GM19043 (cell line): ENCODE results near the gene LPP.

ENCODE experiments used
- ATAC-seq: cut with Tn5 transposase; IDR thresholded peaks from one replicate; pipeline ENCODE4 v1.9.1; 2021; ENCODE audit warnings: low read depth; ENCODE audit not compliant: unreplicated experiment

The LPP gene

DNA sequence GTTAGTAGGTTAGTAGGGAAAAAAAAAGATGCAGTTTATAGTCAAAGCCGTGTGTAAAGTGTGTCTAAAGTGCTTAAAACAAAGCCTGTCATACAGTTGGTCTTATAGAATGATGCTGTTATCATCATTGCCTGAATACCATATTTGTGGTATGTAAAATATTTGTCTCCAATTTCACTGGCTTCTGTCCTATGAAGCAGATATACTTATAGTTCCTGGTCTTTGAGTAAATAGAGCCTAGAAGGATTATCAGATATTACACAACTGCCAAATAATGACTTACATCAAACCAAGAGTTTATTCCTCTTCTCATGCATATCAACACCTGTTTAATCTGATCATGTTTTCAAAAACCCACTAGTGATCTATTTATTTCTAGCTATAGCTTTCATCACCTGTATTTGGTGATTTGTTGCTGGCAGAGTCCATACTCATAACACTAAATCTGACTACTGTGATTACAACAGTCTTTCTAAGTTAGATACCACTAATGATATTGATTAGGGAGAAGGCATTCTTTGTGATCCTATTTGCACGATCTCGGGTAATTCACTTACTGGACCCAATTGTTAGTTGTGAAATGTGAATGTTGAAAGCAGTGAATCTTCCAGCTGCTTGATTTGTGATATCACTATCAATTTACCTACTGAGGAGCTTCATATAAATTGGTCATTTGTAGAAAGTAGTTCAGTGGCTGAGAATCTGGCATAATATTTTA is 413.7 kb downstream of the LPP start:
- no peak for ATAC-seq

DNA sequence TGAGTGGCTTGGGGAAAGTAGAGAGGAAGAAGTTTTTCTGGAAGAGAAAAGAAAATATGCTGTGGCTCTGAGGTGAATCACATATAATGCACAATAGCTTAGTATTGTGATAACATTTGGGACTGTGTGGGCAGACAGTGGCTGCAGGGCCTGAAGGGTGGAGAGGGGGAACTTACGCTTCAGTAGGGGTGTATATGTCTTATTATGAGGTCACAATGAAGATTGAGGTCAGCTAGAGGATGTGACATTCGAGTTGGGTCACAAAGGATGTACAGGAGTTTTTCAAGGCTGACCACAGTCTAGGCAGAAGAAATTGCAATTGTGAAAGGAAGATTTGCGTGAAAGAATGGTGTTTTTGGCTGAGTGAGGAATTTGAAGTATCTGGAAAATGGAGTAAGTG is 414.8 kb downstream of the LPP start:
- no peak for ATAC-seq

DNA sequence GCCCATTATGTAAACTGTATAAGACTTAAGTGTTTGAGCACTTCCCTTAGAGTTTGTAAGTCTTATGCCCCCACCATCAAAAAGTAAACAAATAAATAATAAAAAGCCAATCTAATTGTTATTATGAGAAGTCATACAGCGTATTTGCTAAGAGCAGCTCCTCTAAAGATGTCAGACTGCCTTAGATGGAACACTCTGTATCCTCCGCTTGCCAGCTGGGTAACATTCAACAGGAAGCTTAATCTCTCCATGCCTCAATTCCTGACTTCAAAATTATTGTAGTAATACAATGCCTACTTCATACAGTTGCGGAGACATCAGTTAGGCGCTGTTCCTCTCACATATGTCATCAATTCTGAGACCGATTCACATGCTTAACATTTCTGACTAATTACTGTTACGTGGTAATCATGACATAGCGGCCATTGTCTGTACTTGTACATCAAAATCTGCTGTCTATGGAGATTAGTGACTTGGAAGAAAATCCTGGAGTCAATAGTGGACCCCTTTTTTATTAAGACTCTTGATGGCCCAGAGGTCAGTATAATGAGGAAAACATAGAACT is 417.7 kb downstream of the LPP start:
- no peak for ATAC-seq

DNA sequence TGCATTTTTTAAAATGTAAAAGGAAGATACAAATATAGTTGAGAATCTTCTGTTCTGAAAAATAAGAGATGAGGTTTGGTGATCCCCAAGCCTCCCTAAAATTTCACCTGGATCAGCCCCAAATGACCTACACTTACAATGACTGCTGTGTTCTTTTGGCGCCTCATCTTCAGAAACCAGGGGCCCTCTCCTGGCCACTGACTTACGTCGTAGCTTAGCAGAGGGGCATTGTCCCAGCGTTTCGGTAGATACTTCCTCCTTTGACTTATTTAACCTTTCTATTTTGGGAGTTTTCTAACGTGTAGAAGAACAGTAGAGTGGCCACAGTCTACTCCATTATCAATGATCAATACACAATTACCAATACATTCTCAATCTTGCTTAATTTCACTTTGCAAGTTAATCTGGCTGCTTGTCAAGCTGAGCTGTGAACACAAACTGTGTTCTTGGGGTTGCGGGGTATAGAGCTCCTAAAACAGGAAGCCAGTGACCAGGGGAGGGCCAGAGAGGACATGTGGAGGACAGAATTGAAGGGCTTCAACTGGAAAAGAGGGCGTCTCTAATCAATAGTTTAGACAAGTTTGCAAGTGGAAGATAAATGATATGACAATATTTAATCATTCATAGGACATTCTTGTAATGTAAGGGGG is 419.5 kb downstream of the LPP start:
- ATAC-seq = no peak

DNA sequence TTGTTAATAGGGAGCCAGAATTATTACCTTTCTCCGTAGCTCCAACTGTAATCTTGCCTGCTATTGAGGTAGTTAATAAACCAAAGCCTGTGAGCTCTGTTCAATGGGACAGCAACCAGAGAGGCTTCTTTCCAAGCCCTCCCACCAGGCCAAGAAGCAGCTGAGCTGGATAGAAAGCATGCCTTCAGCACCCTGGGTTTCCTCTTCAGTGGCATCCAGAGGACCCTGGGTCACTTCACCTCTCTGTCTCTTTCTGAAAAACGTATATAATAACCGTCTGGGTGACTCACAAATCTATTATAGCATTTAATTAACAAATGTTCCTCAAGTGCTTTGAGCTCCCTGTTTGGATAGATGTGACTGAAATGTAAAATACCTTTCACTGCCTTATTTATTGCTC is 420.0 kb downstream of the LPP start:
- ATAC-seq = no peak

DNA sequence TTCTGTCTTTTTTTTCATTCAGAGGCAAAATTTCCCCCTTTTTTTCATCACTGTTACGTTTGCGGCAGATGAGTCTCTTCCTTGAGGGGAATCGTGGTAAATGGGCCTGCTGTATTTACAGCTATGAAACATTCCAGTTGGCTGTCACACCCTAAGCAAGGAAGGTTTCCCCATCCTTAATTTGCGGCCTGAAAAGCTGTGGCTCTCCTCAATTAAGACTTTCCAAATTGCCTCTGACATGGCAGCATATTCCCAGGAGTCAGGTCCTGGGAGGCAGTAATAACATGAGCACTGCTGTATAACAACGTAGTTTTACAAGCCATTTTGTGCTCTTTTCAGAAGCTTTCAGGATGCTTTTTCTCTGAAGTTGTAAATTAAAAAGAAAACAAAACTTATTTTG is 420.9 kb downstream of the LPP start:
- no peak for ATAC-seq

DNA sequence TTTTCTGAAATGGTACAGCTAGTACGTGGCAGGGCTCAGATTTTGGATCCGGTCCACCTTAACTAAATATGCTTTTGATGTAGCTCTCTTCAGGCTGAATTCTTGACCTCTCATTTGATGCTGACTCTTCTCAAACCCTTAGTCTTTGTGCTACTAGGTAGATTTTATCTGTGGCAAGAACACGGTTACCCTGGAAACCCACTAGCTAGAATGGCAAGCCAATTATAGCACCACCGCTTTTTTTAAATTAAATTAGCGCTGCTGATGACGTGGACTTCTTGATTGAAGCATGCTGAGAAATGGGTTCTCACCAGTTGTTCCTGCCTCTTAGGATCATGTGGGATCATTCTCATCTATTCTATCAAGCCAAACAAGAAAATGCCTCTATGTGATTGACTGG is 421.5 kb downstream of the LPP start:
- ATAC-seq = no peak

DNA sequence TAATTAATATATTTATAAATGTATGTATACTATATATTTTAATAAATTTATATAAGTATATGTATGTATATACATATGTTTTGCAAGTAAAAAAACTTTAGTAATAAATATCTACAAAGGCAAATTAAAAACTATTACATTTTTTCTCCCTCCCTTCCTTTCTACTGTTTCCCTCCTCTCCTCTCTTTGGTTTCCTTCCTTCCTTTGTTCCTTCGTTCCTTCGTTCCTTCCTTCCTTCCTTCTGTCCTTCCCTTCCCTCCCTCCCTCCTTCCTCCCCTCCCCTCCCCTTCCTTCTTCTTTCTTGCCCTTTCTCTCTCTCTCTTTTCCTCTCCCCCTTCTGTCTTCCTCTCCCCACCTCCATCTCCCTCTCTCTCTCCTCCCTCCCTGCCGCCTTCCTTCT is 423.6 kb downstream of the LPP start:
- no peak for ATAC-seq

DNA sequence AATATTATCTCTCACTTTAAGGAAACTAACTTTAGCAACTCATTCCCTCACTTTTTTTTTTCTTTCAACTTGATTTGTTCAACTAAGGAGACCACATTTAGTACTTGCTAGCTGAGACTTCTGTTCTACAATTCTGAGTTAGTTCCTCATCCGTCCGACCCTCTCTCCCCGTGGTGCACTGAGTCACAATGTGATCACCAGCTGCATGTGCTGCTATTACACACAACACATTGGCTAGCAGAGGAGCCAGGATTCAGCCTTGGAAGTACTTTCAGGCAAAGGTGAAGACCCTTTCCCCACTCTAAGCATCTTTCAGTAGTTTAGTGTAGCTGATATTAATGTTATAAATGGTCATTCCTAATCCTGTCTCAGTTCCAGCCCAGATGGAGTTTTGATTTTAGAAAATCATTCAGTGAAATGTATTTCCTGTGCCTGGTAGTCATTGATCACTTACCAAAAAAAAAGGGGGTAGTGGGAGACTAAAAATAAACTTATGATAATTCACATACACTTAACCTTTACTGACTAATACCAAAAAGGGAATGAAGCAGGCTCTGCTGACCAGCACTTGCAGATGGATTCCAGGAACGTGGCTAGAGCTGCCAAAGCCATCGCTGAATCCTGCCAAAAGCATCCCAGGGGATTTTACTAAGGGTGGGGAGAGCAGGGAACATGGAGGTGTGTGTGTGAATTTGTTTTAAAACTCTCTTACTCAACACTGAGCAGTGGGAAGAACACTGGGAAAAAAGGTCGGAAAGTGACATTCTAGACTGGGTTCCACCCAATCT is 424.8 kb downstream of the LPP start:
- ATAC-seq = no peak

DNA sequence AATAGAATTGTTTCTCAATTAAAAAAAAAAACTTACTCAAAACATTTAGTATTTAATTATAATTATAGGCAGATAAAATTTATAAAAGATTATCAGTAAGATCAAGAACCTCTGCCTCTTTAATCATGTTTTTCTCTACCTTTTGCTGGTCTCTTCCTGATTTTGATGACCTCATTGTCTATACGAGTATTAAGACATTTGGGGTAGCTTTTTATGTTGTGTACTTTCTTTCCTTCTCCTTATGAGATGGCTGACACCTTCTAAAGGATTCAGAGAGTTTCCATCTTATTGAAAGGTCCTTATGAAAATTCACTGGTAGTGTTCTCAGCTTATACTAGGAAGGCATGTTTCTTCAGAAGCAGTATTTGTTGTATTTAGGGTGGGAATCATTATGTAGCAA is 426.3 kb downstream of the LPP start:
- no peak for ATAC-seq

DNA sequence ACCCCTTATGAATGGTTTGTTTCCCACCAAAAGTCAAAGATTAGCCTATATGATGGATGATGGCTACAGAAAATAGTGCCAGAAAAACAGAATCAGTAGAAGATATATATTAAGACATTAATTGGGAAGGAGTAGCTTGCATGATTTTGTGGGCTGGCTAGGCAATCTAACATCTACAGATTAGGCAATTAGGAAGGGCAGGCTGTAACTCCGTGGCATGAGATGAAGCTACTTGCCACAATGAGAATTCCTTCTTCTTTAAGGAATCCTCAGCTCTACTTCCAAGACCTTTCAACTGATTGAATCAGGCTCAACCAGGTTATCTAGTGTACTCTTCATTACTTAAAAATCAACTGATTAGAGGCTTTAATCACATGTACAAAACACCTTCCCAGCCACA is 426.7 kb downstream of the LPP start:
- ATAC-seq = no peak

DNA sequence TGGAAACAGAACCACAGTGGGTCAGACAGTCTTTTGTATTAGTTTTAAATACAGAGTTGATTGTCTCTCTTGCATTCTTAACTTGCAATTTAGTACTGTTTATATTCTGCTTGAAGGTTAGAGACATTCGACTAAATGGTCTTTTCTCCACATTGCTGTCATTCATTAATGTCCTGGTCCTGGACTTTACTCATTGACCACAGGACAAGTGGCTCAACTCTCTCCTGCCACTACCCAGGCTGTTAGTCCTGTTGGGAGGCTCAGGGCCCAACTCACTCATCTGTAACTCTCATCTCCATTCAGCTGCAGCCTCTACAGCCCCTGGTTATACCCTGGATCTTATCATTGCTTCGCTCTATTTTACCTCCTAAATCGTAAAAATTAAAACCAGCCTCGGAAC is 427.4 kb downstream of the LPP start:
- ATAC-seq = no peak

DNA sequence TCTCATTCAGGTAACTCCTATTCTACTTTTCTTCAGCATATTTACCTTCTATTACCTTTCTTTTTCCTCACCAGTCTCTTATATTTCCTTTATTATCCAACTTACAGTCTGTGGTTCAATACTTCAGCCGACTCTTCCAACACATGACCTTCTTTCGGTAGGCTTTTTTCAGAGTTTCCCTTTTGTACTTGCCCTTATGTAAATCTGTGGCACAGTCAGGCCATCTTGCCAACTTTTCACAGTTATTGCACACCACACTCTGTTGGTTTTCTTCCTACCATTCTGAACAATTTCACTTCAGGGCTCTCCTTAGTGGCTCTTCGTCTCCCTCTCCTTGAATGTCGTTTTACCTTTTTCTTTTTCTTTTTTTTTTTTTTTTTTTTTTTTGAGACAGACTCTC is 427.8 kb downstream of the LPP start:
- no peak for ATAC-seq

DNA sequence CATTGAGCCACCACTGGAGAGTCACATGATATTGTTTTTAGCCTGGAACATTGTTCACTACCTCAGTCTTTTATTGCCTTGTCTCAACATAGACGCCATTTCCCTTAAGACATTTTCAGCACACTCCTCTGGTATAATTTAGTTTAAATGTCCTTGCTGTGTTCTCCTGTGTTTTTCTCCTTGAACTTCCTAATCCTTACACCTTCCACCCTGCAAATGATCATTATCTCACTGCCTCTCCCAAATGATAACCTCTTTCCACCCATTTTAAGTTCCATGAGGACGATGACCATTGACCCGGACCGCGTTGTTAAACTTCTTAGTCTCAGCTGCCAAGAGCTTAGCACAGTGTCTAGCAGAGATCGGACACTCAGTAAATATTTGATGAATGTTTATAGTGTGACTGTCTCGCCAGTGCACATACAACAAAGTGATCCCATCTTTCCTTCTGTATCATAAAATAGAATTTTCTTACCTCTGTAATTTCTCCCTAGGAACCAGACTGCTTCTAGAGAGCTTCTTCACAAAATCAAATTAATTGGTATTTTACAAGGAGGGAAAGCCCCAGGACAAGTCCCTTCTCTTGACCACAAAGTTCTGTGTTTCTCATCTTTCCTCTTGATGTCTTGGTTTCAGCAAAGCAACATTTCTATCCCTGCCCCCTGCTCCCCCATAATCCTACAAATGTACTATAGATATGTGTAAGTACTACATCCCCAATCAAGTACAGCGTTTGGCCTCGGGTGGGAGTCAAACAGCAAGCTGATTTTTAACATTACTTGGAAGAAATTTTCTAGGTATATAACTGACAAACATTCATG is 429.6 kb downstream of the LPP start:
- no peak for ATAC-seq

DNA sequence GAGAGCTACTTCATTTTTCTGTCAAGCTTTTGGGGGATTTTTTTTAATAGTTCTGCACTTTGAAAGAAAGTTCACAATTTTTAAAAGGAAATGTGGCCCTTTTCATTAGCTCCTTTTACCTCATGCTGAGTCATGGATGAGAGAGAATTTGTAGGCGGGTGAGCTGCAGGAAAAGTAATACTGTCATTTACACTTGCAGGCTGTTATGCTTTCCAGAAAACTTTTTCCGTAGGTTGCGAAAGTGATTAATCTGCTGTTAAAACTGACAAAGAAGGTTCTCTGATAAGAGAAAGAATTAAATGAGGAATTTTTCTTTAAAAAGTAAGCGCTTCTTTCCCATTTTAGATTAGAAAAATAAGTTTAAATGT is 430.2 kb downstream of the LPP start:
- ATAC-seq = no peak

DNA sequence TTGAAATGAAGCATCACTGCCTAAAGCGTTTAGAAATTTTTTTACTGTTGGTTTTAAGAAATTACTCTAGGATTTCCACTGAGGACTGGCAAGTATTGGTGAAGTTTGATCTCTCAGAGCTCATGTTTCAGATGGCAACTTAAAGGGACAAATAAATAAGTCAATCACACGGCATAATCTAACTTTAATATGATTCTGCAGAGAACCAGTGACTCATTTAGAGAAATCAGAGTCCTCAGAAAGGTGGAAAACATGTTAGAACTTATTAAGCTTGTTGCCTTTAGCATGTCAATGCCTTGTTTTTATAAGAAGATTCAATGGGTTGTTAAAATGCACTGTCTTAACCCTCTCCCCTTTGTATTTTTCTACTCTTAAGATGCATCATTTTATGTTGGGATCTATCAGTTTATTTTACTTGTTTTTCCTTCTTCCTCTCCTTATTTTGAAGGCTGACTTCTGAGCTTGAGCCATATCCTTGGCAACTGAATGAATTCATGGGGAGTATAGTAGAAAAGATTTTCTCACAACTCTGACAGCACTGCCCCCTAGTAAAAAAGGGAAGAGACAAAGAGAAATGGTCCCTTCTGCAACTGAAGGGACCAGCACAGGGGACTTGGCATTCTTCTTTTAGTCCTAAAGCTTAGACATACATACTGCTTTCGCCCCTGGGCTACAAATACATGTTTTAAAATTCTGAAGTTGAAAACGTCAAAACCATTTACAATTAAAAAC is 431.2 kb downstream of the LPP start:
- ATAC-seq = no peak

DNA sequence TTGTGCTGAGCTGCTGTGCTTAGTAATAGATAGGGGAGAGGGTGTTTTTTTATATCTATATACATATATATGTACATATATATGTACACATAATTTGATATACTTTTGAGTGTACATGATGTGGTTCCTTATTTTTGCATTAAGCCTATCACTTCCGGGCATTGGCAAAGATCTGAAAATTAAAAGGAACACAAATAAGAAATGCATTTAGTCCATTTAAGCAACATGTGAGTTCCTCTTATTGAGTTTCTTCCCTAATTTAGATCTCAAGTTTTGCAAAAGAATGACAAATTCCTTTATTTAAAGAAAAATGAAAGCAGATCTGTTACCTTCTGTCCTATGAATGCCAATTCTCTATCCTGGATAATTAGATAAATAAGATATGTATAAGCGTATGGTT is 435.1 kb downstream of the LPP start:
- ATAC-seq = no peak

DNA sequence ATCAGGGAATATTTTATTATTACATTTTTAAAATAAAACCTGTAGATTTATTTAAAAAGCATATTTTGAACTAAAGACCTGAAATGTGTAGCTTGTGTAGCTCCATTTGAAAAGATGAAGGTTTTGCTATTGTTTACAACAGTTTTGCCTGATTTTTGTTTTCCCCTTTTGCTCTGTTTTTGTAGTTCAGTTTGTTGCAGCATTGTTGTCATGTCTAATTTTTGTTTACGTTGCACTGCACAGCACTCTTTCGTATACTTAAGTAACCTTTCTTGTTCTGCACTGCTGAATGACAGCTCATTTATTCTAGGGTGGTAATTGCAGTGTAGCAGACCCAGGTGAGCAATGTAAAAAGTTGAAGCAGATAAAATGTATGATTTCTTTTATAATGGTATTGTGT is 435.8 kb downstream of the LPP start:
- no peak for ATAC-seq

DNA sequence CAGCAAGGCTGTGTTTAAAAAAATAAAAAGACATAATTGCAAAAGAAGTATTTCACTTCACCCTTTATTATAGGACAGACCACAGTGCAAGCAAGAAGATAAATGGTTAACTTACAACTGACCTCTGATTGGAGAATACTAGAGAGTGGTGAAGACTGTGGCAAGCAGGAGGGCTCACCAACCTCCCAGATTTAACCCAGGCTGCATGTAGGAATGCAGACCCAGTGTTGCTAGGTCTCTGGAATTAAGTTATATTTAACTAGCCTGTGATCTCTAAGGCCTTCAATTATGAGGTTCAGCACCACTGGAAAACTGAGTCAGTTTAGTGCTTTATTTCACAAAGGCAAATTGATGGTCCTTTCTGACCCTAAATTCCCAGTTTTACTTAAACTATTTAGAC is 436.6 kb downstream of the LPP start:
- ATAC-seq = no peak

DNA sequence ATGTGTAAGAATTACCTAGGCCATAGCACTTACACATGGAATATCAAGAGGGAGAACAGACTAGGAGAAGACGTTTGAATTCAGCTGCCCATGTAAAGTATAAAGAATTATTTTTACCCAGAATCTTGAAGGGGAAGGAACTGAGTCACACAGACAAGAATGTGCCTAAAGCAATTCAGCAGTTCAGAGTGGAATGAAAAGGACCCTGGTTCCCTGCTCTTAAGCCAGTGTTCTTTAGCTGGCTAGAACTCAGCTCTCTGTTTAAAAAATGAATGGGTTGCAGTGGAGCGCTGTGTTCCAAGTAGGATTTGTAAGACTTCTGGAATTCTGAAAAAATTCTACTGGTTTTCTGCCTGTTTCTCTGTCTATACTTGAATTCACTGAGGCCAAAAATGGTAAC is 440.2 kb downstream of the LPP start:
- ATAC-seq = no peak
